ENCODE data around the gene PSMD1.

PSMD1 gene

DNA sequence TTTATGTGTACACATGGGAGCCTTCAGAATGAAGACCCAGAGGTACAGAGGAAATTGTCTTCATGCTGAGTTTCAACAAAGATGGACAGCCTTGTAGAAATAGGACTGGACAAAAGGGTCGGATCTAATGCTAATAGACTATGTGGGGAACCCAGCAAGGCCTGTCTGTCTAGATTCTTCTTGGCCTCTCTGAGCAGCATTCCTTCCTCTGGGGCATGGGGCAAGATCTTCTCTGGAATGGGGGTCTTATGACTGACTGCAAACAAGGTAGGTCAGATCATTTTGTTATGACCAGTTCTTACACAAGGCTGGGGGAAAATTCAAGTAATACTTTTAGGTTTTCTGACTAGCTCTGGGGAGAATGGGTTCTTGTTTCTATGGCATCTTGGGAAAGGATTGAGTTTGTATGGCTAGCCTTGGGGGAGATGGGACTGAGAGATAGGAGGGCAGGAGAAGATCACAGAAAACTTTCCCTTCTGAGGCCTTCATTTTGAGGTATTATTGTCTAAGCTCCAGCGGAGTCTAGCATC is 46.4 kb upstream of the PSMD1 start:
- no peak overlapping the region for H3K27ac ChIP-seq
- no peak overlapping the region for H2AFZ ChIP-seq
- no peaks in the 10 kb centered on the region for H3K4me1 ChIP-seq
- no peaks in the 10 kb centered on the region for H3K9me3 ChIP-seq (ENCODE audit: control insufficient read depth, low read length)
- no peaks in the 10 kb centered on the region for H3K27me3 ChIP-seq (ENCODE audit: control insufficient read depth, insufficient read depth, low read length)
- no peaks in the 10 kb centered on the region for H3K36me3 ChIP-seq (ENCODE audit: control insufficient read depth, insufficient read depth, low read length)
- no peaks in the 10 kb centered on the region for H3K79me2 ChIP-seq
- no peak overlapping the region for H3K4me3 ChIP-seq (ENCODE audit: low read depth, low read length)
- TF ChIP-seq, protein P1, sequence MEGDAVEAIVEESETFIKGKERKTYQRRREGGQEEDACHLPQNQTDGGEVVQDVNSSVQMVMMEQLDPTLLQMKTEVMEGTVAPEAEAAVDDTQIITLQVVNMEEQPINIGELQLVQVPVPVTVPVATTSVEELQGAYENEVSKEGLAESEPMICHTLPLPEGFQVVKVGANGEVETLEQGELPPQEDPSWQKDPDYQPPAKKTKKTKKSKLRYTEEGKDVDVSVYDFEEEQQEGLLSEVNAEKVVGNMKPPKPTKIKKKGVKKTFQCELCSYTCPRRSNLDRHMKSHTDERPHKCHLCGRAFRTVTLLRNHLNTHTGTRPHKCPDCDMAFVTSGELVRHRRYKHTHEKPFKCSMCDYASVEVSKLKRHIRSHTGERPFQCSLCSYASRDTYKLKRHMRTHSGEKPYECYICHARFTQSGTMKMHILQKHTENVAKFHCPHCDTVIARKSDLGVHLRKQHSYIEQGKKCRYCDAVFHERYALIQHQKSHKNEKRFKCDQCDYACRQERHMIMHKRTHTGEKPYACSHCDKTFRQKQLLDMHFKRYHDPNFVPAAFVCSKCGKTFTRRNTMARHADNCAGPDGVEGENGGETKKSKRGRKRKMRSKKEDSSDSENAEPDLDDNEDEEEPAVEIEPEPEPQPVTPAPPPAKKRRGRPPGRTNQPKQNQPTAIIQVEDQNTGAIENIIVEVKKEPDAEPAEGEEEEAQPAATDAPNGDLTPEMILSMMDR (IDR thresholded peaks at IDR 0.05), result no peak
- no peak overlapping the region for H3K4me2 ChIP-seq (ENCODE audit: low read length)
- no peak overlapping the region for H3K9ac ChIP-seq

DNA sequence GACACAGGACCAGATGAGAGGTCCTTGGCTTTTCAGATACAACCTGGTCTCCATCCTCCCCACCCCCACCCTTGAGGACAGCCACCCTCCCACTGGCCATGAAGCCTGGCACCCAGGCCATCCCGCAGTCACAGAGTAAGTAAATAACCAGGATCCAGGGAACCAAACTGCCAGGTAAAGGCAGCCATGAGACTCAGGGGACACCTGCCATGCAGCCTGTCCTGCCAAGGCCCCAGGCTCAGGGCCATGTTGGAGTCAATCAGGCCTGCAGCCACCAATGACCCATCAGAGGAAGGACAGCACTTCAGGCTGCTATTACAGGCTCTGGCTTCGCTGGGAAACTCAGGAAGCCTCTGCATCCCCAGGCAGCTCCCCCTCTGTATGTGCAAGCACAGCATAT is 45.1 kb upstream of the PSMD1 start:
- Histone ChIP-seq H2AFZ (no peak overlapping the region), H3K27ac (no peak overlapping the region), H3K4me2 (ENCODE audit: low read length) (no peak overlapping the region), H3K9me3 (ENCODE audit: control insufficient read depth, low read length) (no peaks in the 10 kb centered on the region), H3K4me3 (ENCODE audit: low read depth, low read length) (no peak overlapping the region), H3K36me3 (ENCODE audit: control insufficient read depth, insufficient read depth, low read length) (no peaks in the 10 kb centered on the region), H3K79me2 (no peaks in the 10 kb centered on the region), H3K4me1 (no peaks in the 10 kb centered on the region), H3K27me3 (ENCODE audit: control insufficient read depth, insufficient read depth, low read length) (no peaks in the 10 kb centered on the region), H3K9ac (no peak overlapping the region)
- TF ChIP-seq, protein P1 (IDR thresholded peaks at IDR 0.05), result no peak

DNA sequence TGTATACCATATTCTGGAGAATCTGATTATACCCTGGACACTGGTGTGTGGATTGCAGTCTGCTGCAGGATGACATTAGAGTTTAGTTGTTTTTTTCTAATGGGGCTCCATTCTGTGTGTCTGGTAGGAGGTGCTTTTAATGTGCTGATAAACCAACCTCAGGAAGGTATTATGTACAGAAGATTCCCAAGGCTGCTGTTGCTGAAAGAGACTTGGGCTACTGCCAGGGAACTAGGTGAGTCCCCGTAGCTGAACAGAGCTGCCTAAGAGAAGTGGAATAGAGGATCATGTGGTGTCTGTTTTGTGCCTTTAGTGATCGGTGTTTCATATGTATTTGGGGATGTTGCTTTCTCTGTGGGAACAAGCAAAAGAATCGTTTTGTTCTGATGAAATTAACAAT is 44.2 kb upstream of the PSMD1 start:
- H3K9me3 ChIP-seq (ENCODE audit: control insufficient read depth, low read length), result no peaks in the 10 kb centered on the region
- H3K4me2 ChIP-seq (ENCODE audit: low read length), result no peak overlapping the region
- no peak overlapping the region for H3K27ac ChIP-seq
- TF ChIP-seq, protein P1 (IDR thresholded peaks at IDR 0.05), result no peak
- no peaks in the 10 kb centered on the region for H3K4me1 ChIP-seq
- H3K79me2 ChIP-seq, result no peaks in the 10 kb centered on the region
- H3K36me3 ChIP-seq (ENCODE audit: control insufficient read depth, insufficient read depth, low read length), result no peaks in the 10 kb centered on the region
- no peak overlapping the region for H2AFZ ChIP-seq
- no peaks in the 10 kb centered on the region for H3K27me3 ChIP-seq (ENCODE audit: control insufficient read depth, insufficient read depth, low read length)
- no peak overlapping the region for H3K4me3 ChIP-seq (ENCODE audit: low read depth, low read length)
- H3K9ac ChIP-seq, result no peak overlapping the region

DNA sequence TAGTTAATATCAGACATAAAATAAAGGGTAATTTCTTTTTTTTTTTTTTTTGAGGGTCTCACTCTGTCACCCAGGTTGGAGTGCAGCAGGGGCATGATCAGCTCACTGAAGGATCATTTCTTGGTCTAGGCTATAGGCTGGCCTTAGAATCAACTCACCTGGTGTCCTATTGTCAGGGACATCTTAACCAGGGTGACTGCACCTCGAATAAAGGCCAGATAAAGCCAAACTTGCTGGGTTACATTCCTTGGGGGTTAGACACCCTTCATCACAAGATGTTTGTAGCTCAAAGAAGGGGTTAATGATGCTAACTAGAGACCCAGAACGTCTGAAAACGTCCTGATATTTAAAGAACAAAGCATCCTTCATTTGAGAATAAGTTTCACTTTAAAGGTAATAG is 42.8 kb upstream of the PSMD1 start:
- no peaks in the 10 kb centered on the region for H3K79me2 ChIP-seq
- no peak overlapping the region for H2AFZ ChIP-seq
- H3K4me2 ChIP-seq (ENCODE audit: low read length), result no peak overlapping the region
- no peaks in the 10 kb centered on the region for H3K9me3 ChIP-seq (ENCODE audit: control insufficient read depth, low read length)
- no peaks in the 10 kb centered on the region for H3K27me3 ChIP-seq (ENCODE audit: control insufficient read depth, insufficient read depth, low read length)
- no peak overlapping the region for H3K27ac ChIP-seq
- H3K4me1 ChIP-seq, result no peaks in the 10 kb centered on the region
- H3K4me3 ChIP-seq (ENCODE audit: low read depth, low read length), result no peak overlapping the region
- TF ChIP-seq, protein P1 (IDR thresholded peaks at IDR 0.05), result no peak
- H3K9ac ChIP-seq, result no peak overlapping the region
- no peaks in the 10 kb centered on the region for H3K36me3 ChIP-seq (ENCODE audit: control insufficient read depth, insufficient read depth, low read length)

DNA sequence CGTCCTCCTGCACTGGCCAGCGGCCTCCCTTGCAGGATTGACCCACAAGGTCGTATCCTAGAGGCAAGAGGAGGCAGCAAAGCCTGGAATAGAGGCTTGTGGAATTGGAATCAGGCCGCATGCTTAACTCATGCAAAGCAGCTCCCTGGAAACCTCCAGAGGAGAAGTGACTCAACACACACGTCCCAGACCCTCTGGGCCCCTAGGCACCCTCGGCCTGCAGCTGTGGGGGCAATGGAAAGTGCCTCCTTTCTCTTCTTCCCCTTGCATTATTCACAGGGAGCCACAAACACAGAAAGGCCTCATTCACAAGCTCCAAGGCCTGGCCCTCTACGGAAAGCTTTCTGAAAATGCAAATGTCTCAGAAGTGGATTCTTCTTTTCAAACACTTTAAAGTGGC is 41.2 kb upstream of the PSMD1 start:
- H3K9ac ChIP-seq, result no peak overlapping the region
- no peaks in the 10 kb centered on the region for H3K9me3 ChIP-seq (ENCODE audit: control insufficient read depth, low read length)
- no peaks in the 10 kb centered on the region for H3K4me1 ChIP-seq
- TF ChIP-seq, protein P1 (IDR thresholded peaks at IDR 0.05), result no peak
- H2AFZ ChIP-seq, result no peak overlapping the region
- H3K27me3 ChIP-seq (ENCODE audit: control insufficient read depth, insufficient read depth, low read length), result no peaks in the 10 kb centered on the region
- no peak overlapping the region for H3K27ac ChIP-seq
- H3K36me3 ChIP-seq (ENCODE audit: control insufficient read depth, insufficient read depth, low read length), result no peaks in the 10 kb centered on the region
- no peak overlapping the region for H3K4me3 ChIP-seq (ENCODE audit: low read depth, low read length)
- no peak overlapping the region for H3K4me2 ChIP-seq (ENCODE audit: low read length)
- no peaks in the 10 kb centered on the region for H3K79me2 ChIP-seq

Data from parathyroid adenoma (tissue), 2 donors.